ENCODE data around the gene OPA1.
A peak's percentile ranks its signal among the peaks of the same experiment; 100 is the strongest.

Gene OPA1

DNA sequence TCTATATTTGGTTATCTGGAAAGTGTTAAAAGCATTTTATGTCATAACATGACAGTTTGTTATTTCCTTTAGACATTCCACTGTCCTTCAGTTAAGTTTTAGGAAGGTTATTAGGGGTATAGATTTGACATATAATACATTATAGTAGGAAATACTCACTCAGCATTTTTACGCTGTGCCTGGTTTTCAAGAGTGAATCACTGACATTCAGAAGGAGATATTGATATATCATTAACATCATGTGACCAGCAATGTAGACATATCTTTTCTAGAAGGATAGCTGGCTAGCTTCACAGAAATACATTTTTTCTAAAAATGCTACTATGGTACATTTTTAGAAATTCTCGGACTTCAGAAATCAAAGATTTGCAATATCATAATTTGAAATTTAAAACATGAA is 57.6 kb downstream of the OPA1 start:
- DNase-seq = no peak

DNA sequence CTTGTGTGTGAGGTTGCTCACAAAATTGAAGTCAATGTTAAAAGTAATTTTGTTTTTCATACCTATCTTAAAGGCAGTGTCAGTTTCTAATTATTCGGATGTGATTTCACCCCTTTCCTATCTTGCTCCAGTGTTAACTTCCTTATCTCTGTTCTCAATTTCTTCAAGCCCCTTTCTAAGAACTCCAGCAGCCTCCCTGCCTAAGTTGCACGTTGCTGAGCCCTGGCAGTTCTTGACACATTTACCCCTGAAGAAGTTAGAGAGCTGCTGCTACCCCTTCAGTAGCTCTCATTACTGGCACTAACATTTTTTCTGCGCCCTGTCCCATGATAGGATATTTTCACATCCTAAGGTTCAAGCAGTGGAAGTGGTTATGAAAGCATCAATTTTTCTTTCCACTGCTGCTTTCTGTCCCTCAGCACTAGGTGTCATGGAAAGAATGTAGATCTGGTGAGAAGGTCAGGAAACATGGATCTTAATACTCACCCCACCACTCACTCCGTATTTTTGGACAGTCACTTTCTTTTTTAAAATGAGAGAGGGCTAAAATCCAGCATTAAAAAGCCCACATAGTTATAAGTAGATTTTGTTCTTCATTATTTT is 62.9 kb downstream of the OPA1 start:
- DNase-seq = no peak

DNA sequence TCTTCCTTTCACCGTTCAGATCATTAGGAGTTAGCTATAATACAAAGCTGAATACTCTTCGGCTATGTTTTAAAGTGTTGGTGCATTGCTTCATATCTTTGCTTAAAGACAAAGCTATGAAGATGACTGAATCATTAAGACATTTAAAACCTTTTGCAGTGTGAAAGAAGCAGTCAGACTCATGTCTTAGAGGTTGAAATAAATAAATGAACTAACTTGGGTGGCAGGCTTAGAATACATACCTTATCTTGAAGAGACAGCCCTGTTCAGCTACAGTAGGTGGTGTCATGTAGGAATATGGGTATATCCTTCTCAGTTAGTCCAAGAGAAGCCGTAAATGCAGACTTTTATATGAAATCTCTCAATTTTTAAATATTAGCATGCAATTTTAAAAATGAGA is 63.4 kb downstream of the OPA1 start:
- no peak for DNase-seq

DNA sequence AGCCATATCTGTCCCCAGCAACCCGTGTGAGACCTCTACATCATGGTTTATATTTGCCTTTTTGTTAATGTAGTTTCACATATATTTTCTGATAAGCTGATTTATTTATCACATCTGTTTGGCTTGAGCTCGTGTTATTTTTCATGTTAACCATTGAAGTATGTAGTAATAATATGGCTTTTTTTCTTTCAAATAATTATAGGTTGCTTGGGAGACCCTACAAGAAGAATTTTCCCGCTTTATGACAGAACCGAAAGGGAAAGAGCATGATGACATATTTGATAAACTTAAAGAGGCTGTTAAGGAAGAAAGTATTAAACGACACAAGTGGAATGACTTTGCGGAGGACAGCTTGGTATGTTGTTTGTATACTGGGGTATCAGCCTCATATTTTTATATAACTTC is 63.9 kb downstream of the OPA1 start:
- DNase-seq = no peak

DNA sequence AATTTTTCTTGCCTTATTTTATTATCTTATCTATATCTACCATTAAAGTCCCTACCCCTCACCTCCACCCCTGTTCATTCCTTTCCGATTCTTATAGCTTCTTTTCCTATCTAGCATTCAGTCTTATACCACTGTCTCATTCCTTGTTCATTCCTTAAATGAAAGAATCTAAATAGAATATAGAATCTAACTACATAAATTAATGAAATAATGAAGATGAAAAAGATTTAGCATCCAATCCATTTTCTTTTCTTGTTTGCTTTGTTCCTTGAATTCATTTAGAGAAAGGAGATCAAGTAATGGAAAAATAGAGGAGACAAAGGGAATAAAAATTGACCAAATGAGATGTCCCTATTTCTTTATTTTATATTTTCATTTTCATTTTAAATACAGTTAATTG is 67.2 kb downstream of the OPA1 start:
- no peak for DNase-seq

DNA sequence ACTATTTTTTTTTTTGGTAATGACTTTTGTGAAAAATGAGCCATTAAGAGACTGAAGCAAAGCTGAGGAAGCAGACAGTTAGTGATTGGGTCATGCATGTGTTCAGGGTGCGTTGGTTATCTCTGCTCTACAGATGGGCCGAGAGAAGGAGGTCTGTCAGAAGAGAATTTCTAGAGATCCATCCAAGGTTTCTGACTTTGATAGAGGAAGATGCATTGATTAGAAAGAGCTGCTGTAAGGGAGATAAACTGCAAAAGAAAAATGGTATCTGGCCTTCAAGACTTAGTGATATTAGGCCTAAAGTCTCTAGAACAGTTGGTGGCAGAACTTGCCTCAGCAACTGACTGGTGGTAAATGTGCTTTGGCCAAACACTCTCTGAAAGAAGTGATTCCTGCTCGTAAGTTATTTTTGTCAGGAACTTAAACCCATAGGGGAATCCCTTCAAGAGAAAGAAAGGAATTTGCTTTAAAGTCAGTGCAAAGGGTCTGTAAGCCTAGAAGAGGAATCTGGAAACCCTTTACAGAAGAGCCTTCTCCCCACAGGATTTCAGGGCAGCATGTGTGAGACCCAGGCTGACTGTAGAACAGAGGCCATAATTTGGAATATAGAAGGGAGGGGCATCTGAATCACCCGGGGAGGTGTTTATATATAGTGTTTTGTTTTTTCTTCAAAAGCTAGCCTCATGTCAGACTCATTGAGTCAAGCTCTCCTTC is 67.8 kb downstream of the OPA1 start:
- no peak for DNase-seq

DNA sequence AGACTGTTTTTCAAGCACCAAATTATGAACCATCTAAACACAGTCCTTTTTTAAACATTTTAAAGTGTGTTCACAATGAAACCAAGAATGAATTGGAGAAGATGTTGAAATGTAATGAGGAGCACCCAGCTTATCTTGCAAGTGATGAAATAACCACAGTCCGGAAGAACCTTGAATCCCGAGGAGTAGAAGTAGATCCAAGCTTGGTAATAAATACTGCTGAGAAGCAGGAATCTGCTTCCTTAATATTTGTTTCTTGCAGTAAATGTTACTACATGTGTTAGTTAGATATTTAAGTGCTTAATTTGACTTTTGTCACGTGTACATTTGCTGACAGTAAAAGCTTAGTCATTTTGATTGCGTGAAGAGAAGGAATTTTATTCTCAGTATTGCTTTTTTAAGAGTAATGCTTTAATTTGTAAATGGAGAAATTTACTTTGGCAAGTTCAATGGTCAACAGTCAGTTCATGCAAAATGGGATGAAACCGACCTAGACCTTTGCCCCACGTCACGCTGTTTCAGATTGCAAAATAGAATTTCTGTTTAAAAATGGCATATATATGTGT is 69.8 kb downstream of the OPA1 start:
- no peak for DNase-seq

DNA sequence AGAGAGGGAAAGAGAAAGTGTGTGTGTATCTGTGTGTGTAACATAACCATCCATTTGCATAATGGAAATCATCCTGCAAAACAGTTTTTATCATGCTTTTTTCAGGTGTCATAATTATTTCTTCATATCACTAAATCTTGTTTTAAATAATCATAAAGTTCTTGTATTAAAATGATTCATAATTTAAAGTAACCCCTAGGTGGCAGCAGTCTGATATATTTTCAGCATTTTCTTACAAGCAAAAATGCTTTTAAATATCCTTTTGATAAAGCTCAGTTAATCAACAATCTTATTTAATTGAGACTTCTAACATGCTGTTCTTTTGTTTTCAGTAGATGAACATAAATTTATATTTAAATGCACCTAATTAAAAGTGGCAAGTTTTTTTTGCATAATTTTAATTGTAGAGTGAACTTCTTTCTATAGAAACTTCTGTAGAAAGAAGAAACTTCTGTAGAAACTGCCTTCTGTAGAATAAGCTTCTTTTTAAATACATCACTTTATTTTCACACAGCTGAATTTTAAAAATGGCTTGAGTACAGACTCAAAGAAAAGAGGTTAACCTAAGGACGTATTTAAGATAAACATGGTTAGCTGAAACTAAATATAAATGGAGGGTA is 72.5 kb downstream of the OPA1 start:
- peak; percentile 20 for DNase-seq

DNA sequence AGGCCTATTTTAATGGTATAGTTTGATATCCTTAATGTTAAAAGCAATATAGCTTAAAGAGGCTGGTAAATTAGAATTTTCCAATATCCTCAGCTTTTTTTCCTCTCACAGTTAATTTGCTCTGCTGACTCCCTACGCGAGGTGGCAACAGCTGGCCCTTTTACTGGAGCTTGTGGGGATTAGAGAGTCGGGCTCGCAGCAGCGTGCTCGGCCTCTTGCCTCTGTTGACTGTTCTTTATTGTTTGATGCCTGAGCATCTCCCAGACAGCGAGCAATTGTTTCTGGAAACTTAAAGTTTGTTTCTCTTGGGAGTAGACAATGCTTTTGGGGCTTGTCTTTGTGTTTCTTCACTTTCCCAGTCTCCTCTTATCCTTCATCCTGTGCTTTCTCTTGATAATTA is 80.8 kb downstream of the OPA1 start:
- no peak for DNase-seq

DNA sequence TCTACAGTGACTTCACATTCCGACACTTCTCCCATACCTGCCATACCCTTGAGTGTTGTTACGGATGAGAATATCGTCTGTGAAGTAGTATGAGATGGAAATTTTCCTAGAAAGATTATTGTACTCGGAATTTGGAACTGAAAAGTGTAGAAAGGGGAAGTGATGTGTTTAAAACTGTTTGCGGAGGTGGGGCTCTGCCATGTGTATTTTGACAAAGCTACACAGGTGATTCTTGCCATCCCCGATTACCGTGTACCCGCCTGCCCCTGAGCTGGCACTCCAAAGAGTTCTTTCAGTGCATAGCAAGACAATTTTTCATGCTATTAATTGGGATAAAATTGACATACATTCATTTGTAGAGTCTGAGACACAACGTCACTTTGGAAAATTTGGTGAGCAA is 81.7 kb downstream of the OPA1 start:
- no peak for DNase-seq

DNA sequence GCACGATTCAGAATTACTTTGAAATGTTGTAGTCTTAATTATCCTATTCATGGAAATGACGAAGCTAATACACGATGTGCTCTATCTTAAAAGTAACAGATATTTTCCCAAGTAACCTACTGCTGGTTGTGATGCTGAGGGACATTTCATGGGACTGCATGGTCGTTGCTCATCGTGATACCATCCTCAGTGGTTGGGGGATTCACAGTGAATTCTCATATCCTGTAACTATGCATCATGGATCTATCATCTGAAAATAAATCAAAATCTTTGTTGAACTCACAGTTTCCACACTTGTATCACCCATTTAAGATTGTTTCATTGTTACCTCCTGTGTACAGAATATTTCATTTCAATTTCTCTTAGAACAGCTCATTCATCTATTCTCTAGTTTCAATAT is 84.7 kb downstream of the OPA1 start:
- DNase-seq = no peak

DNA sequence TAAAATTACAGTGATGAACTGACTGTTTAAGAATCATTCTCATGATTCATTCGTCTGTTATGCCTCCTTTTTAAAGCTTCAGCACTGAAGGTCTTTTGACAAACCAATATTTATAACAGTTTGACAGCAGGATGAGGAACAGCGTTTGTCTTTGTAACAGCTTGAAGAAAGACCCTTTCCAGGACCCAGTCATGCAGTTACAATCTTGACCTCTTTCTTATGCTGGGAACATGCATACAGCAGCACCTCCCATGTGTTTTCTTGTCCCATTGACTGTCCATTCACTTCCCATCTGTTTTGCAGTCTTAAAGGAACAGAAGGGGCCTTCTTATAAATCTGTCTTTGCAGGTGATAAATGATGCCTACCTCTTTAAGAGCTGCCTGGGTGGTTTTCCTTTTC is 87.2 kb downstream of the OPA1 start:
- no peak for DNase-seq

DNA sequence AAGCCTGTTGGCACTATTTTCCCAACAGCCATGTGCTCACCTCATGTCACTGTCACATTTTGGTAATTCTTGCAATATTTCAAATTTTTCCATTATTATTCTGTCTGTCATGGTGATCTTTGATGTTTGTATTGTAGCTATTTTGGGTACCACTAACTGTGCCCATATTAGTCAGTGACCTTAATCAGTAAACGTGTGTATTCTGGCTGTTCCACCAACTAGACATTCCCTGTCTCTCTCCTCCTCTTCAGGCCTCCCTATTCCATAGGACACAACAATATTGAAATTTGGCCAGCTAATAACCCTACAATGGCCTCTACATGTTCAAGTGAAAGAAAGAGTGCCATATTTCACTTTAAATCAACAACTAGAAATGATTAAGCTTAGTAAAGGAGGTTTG is 88.6 kb downstream of the OPA1 start:
- no peak for DNase-seq

DNA sequence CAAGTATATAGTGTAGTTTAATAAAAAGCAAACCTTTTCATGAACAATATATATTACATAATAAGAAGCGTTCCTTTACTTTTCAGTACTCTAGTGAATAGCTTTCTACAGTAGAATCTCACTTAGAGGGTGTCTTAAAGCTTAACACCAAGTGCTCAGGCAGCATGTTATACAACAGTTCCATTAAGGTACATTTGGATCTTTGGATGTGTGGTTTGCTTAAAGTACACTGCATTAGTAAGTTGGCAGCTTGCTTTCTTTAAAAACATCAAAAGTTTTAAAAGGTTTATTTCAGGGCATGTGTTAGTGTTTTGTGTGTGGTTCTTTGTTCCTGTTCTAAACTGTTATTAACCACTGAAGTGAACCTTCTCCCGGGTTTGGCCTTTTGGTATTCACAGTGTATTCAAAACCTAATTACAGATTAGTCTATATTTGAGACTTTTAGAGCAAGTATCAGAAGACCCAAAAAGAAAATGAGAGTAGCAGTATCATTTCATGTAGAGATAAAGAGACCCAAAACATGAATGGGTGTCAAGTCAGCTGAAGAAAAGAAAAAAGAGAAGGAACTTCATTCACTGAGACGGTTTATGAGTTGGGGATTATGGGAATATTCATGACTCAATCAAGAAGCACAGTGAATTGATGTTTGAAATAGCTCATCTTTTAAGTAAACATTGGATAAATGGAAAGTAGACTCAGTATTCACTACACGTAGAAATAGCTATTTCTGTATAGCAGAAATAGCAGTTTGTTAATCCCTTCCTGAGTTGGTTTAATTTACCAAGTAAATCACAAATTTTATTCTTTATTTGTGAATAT is 93.9 kb downstream of the OPA1 start:
- DNase-seq = no peak

DNA sequence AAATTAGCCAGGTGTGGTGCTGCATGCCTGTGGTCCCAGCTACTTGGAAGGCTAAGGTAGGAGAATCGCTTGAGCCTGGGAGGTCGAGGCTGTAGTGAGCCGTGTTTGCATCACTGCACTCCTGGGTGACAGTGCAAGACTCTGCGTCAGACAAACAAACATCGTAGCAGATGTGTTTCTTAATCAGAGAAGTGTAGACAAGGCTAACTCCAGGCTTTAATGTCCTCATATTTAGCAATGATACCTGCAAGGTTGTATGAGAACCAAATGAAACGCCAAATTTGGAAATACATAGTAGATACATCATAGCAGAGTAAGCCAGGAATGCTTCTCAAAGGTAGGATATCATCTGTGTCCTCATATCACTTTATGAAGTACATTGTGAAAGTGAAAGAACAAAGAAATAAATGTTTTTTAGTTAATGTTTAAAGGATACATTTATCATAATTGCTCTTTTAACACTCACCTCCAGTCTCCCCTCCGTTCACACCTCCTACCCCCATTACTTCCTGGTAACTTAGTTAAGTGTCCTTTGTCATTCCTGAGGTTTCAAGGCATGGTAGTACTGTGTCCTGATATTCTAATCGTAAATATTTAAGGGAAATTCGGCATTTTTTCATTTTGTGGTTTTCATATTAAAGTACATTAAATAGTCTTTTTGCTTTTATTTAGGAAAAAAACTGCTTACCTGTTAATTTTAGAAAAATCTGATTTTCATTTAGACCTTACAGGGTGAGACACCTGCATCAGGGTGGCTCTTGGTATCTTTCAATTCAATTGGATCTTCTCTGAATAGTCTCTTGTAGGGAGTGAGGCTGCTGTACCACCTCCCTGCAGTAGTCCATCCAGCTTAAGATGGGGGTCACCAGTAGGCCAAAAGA is 96.1 kb downstream of the OPA1 start:
- DNase-seq = no peak

DNA sequence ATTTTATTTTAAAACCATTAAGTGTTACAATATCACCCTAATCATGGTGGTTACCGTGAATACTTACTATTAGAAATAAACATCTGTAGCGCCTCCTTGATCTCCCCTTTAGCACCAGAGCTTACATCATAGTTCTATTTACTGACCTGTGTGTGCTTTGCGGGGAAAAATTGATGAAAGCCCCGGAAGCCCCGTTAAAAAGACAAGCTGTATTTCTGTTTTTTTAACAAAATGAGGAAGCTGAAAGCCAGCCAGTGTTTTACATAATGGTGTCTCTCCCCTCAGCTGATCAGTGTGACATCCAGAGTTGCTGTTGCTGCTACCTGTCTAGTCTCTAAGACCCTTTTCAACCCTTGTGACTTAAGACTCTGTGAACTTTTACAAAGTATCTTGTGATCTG is 100.8 kb downstream of the OPA1 start:
- no peak for DNase-seq

DNA sequence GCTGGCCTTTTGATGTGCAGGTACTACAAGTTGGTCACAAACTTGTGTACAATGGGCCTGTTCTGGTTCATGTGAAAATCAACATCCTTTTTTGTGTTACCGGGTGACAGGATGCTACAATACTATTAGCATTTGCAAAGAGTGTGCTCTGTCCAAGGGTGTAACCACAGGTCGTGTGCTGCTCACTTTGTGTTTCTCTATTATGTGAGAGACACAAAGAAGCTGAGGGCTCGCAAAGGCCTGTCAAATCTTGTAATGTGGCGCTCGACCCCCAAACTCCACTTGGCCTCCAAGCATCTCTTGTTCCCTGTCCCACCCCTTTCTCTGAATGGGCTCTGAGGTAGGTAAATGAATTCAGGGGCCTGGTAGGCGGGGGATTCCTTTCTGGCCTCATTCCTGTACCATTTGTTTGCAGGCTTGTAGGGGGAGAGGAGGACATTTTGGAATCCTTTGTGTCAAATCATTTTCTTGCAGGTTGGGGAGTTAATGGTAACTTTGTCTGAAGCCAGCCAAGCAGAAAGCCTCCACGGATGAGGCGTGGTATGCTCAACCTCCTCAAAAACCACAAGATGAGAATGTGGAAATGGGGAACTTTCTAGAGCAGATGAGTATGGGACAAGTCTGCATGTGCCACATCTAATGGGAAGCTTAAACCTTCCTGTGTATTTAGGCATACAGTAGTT is 109.1 kb downstream of the OPA1 start:
- no peak for DNase-seq

DNA sequence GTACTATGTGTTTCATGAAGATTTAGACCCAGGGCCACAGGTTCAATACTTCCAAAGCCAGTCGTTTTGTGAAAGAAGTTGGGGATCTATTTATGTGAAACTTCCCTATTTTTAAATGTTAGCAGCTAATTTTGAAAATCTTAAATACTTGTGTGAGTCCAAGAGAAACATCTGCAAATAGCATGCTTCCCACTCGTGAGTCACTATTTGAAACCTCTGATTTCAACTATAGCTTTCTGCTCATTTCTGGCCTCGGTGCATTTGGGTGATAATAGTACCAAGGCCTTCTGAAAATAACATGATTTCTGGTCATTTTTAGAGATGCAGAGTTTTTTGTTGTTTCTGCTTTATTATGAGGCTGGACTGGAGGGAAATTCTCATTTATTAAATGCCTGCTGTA is 110.0 kb downstream of the OPA1 start:
- no peak for DNase-seq

DNA sequence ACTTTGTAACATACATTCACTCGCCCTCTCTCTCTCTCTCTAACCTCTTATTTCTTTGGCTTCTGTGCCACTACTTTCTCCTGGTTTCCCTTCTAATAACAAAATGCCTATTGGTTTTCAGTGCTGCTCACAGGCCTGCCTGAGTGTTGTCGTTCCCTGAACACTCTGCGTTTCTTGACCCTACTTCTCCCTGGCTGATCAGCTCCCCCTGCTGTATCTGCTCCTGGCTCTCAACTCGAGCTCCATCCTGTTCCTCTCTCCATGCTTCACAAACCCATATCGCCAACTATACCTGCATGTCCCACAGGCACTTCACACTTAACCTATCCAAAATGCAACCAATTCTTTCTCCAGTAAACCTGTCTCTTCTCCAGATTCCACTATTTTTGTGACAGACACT is 111.4 kb downstream of the OPA1 start:
- DNase-seq = no peak

DNA sequence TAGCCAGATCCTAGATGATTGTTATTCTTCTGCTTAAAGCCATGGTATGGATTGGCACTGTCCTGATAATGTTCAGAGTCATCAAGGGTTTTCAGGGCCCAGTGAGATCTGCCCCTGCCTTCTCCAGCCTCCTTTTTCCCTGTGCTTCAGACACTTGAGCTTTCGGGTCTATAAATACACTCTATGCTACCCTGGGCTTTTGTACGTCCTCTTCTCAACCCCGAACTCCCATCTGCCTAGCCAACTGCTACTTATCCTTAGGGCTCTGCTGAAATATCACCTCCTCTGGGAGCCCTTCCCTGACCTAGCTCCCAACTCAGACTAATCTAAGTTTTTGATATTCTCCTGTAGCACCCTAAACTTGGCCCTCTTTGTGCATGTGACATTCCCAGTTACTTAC is 115.3 kb downstream of the OPA1 start:
- DNase-seq = no peak

DNA sequence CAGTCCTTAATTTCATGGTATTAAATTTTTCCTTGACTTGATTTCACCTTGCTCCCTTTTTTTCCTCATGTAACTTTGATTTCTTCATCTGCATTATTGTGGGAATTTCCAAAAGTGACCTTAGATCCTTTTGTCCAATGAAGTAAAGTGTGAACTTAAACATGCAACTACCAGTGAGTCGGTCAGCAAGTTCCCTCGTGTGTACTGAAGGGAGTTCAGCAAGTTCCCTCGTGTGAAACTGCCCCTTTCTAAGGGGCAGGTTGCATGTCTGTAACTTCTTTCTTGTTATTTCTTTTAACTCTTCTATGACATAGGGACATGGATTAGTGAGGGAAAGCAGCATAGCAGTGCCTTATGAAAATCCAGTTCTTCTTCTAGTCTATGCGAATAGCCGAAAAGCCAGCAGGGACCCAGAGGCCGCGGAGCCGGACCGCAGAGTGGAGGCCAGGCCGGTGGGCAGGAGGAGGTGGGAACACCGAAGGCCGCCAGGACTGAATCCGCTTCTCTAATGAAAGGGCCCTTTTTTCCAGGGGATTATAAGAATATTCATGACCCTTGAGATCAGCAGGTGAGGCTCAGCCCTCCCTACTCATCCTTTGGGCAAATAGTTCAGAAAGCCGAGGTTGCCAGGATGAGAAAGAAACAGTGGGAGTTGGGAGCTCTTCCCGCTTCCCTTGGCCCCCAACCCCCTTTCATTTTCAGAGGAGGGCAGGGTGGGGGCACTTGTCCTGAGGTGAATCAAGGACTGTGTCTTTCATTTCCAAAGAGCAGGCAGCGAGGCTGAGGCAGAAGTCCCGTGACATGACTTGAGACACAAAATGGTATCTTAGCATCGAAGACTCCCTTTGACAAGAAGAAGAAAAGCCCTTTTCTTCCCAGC is 117.5 kb downstream of the OPA1 start:
- DNase-seq = no peak
